CD1c-positive myeloid dendritic cell (primary cell): ENCODE results near the gene CDH11.

Experiments
- DNase-seq: peaks from one replicate; pipeline ENCODE4 v3.0.0-alpha.2; 2016; ENCODE audit errors: extremely low spot score

The CDH11 gene

DNA sequence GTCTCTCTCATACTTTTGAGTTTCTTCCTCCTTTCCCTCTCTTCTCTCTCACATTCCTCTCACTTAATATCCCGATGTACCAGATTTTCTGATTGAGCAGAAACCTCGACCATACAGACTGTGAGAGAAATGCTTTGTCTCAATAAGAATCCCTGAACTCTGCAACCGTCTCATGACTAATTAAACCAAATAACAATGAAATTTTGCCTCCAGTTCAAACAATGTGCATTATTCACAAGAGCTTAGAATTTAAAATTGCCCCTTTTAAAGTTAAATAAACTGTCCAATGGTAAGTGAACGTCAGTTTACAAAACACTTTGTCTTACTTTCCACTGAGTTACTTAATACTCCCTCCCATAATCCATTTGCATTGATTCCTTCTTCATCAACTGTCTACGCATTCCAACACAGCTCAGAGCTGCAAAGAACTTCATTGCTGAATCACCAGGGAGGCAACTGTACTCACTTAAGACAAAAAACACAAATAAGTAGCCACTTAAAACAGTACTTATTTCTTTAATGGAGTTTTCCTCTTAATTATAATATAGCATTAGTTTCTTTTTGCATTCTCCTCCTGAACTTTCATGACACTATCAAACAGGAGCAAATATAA is 4.9 kb downstream of the CDH11 start:
- DNase-seq: no peak

DNA sequence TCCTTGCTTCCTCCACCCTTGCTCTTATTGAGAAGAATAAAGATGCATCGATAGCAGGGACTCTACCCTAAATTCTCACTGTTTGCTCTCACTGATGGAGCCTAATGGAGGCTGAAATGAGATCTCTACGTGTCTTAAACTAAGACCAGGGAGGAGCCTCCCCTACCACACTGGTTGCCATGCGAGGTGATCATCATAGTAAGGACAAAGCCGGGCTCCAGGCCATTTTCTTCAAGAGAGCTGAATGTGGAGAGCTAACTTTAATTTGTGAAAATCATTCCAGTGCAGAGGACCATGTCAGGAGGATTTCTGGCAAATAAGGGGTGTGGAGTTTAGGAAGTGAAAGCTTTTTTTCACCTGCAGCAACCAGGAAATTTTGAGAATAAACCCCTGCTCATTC is 5.6 kb downstream of the CDH11 start:
- no peak for DNase-seq

- DNase-seq: no peak
Measured at GRCh38 chr16:65114527-65114926, 7.3 kb downstream of the CDH11 start.

- no peak for DNase-seq
Measured at GRCh38 chr16:65113441-65113840, 8.4 kb downstream of the CDH11 start.

GRCh38 chr16:65111306-65111705 is 10.6 kb downstream of the CDH11 start:
- DNase-seq: no peak

GRCh38 chr16:65106757-65107156 is 15.1 kb downstream of the CDH11 start:
- no peak for DNase-seq

GRCh38 chr16:65105171-65105570 is 16.7 kb downstream of the CDH11 start:
- no peak for DNase-seq

GRCh38 chr16:65104471-65104870 is 17.4 kb downstream of the CDH11 start:
- no peak for DNase-seq

DNA sequence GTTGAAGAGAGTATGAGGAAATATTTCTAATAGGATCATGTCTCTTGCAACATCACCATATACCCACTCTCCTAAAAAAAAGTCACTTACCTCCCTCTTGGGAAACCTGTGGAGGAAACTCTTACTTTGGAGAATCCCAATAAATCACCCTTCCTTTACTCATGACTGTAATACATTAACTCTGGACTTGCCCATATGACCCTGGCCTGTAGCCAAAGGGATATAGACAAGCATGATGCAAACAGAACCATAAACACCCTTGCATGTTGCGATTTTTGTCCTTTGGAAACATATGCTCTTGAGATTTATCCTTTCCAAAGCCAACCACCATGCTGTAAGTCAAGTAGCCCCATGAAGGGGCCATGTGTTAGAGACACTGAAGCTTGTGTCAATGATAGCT is 19.5 kb downstream of the CDH11 start:
- no peak for DNase-seq

DNA sequence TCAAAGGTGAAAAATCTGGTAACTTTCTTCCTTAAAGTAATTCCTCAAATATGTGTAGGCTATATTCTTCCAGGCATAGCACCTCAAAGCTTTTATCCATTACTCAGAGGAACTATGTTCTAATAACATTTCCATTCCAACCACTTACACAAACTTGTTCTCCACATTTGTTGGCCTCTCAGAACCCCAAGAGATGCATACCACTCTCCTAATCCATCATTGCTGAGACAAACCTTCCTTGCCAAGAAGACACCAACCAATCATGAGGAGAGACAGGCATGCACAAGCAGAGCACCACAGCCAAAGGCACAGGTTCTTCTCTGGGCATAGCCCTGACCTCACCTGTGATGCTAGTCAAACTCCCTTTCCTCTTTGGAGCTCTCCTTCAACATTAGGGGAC is 20.9 kb downstream of the CDH11 start:
- no peak for DNase-seq

DNA sequence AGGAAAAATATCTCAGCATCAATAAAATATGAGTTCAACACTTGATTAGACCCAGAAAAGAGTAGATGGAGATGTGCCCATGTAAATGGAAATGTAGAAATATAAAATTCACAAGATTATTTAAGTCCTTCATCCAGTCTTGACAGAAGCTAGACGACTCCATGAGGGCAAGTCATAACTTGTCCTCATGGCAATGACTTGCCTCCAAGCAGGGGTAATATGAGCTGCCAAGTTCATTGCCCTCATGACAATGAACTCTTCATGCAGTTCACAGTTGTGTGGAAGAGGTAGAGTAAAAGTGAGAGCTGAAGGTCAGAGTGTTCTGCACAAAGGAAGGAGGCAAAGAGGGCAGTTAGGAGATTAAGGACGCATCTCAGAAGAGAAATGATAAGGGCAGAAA is 22.3 kb downstream of the CDH11 start:
- no peak for DNase-seq

DNA sequence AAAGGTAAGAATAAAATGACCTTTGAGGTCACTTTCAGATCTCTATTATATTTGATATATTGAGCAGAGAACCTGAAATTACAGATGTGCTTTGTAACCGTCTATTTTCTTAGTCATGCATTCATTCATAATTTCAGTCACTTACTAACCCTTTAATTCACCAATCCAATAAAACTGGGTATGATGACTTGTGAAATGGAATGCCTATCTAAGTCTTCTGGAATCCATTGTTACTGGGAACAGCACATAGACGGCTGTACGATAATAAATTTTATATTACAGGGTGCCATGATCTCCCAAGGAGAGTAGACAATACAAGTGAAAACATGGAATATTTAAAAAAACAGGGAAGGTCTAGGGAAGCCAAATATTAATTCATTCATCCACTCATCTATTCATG is 22.9 kb downstream of the CDH11 start:
- no peak for DNase-seq

- DNase-seq: no peak
Measured at GRCh38 chr16:65097296-65097695, 24.6 kb downstream of the CDH11 start.

DNA sequence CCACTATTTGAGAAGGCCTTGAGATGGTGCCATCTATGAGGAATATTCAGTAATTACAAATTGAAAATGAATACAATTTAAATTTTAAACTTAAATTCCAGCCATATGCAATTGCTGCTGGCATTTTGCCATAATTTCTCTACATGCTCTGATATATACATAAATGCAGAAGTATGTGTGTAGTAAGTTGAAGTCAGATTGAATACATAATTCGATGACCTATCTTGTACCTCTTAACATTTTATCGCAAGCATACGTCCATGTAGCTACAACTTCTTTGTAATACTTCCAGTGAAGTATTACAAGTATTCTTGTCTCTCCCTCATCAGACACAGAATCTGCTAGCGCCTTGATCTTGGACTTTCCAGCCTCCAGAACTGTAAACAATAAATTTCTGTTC is 26.0 kb downstream of the CDH11 start:
- DNase-seq: no peak

DNA sequence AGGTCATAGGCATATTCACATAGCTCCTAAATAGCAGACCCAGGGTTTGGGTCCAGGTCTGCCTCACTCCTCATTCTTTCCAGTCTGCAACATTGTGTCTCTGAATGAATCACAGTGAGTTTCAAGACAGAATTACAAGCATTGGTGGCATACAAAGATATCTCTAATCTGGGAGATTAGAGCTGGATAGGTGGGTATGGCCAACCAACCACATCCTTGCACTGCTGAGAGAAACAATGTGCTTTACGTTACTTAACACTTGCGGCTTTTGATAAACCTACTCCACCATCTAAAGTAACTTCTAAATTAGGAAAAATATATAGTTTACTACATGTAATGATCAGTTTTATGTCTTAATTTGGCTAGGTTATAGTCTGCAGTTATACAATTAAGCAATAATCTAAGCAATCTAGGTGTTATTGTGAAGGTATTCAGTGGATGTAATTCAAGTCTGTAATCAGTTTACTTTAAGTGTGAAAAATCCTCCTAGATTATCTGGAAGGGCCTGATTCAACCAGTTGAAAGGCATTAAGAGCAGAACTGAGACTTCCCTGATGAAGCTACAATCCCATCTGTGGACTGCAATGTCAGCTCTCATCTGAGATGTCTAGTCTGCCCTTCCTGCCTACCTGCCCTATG is 26.7 kb downstream of the CDH11 start:
- no peak for DNase-seq

GRCh38 chr16:65094009-65094408 is 27.9 kb downstream of the CDH11 start:
- no peak for DNase-seq

DNA sequence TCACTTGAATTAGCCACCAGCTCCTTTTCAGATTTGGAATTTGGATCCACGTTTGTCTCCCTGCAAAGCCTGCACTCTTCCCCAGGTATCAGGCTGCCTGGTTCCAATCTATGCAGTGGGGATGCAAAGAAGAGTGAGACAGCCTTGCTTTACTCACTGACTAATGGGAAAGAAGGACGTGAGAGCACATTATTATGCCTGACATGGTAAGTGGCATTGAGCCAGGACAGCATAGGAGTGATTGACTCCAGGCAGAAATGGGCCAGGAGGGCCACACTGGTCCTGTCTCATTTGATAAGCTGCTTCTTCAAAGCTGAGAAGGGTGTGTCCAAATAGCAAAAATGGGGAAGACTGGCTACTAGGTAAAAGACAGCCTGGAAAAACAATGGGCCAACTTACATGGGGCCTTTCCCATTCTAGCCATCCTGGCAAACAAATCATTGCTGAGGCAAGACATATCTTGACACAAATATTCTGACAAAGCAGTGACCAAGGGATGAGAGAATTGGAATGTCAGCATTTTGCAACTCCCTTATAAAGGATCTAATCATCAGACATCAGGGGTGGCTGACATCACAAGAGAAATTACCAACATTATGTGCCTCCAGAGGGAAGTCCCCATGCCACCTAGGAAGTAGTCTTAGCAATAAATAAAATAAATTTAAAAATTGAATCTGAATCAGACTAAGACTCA is 38.6 kb downstream of the CDH11 start:
- DNase-seq: no peak

- DNase-seq: no peak
Measured at GRCh38 chr16:65079549-65079948, 42.3 kb downstream of the CDH11 start.

- DNase-seq: no peak
Measured at GRCh38 chr16:65077181-65077580, 44.7 kb downstream of the CDH11 start.

GRCh38 chr16:65075877-65076276 is 46.0 kb downstream of the CDH11 start:
- DNase-seq: no peak

DNA sequence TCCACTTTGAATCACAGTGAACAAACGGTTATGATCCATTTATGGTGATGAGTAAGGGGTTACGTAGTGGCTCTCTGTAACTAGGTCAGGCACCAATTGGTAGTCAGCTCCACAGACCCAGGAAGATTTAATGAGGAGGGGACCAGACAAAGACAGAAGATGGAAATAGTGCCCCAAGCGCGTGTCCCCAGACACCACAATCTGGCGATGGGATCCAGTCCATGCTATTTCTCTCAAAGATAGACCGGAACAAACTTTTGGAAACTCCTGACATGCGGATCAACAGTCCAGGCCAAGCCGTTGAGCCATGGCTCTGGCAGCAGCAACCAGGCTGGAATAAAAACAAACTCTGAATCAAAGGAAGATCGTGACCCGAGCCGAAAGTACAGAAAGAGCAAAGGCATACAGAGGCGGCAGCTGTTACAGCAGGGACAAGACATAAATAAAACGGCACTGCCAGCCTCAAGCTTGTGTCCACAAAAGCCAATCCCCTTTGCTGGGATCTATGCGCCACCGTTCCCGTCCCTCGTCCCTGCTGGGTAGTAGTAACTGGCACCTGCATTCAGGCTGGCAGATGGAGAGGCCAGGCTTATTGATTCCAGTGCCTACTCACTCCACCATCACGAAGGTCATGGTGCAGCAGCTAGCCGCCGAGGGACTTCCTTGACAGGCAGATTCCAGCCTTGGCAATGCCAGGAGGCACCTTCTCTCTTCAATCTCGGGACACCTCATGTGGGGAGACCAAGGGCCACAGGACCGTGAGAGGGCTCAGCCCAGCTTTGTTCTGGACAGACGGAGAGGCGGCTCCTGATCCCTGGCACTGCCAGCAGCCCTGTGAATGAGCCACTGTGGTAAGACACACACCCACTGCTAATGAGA is 50.2 kb downstream of the CDH11 start:
- DNase-seq: no peak

DNA sequence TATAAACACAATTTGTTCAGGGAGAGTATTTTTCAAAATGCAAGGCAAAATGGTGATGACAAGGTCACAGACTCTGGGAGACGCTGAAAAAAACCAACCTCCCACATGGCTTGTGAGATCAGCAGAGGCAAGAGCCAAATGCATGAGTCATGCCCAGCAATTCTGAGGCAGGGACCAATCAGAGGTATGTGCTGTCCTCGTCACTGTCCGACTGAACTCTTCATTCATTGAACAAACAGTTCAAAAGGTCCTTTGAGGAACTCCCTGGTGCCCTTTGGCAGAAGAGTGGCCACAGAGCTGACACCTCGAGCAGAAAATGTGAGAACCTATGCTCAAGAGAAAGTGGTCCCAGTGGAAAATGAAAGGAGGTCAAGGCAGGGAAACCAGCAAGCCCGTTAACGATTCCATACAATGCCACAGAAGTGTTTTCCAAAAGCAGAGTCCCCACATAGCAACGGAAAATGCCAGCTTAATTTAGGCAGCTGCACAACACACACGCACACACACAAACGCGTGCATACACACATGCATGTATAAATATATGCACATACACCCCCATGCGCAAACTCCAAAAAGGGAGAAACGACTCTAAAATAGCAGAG is 50.9 kb downstream of the CDH11 start:
- no peak for DNase-seq
